Forelimb muscle (tissue), 1 donor: ENCODE data around the gene TAF3. TPM values are rescaled to one million over a fixed set of nuclear protein-coding genes. Genes with fewer than 3 reads are reported as not detected.

Experiments used
- DNase-seq: peaks from one replicate; pipeline ENCODE4 v3.0.0-alpha.2; 2013; ENCODE audit warnings: low read depth
- polyA plus RNA-seq: library from polyadenylated mRNA; unstranded; fragments of 120-200 nt; gene quantifications from one replicate; pipeline ENCODE4 v1.2.1, GENCODE V29; 2013; ENCODE audit not compliant: insufficient read length

Gene TAF3
- polyA plus RNA-seq, 1 donor: 5.7 TPM

DNA sequence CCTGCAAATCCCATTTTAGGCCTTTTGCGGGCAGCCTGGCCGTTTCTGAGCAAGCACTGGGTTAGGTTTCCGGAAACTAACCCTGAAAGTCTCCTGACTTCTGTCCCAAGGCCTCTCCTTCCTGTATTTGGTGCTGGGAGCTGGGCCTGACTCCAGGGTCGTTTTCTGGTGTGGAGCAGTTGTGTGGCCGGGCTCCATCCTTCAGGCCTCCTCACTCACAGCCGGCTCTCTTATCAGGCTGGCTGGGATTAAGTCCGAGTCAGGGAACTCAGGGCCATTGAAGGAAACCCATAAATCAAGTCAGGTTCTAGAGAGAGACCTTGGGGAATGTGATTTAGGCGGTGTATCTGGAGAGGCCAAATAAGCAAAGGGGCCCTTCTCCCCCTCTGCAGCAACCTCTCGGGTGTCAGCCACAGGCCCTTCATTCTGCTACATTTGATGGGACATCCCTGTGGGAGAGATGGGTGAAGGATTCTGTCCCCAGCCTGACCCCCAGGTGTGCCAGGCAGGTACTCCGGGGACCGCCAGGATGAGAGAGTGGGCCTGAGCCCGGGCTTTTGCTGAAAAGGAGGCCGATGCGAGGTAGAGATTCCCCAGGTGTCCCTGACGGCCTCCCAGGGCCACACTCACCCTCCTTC is 239.4 kb downstream of the TAF3 start:
- no peak for DNase-seq

DNA sequence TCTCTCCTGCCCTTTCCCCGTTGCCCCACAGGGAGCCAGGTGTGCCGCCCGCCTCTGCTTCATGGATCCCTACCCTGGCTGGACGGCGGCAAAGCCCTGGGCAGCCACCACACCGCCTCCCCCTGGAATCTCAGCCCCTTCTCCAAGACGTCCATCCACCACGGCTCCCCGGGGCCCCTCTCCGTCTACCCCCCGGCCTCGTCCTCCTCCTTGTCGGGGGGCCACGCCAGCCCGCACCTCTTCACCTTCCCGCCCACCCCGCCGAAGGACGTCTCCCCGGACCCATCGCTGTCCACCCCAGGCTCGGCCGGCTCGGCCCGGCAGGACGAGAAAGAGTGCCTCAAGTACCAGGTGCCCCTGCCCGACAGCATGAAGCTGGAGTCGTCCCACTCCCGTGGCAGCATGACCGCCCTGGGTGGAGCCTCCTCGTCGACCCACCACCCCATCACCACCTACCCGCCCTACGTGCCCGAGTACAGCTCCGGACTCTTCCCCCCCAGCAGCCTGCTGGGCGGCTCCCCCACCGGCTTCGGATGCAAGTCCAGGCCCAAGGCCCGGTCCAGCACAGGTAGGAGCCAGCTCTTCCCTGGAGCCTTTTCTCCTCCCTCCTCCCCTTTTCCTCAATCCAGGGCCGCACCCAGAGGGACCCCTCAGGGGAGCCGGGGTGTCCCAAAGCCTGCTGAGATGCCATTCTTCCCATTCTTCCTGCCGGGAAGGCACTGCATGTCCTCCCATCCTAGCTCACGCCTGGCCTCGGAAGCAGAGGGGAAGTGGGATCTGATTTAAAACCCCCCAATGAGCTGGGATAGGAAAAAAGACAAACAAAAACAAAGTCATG is 240.2 kb downstream of the TAF3 start:
- no peak for DNase-seq

DNA sequence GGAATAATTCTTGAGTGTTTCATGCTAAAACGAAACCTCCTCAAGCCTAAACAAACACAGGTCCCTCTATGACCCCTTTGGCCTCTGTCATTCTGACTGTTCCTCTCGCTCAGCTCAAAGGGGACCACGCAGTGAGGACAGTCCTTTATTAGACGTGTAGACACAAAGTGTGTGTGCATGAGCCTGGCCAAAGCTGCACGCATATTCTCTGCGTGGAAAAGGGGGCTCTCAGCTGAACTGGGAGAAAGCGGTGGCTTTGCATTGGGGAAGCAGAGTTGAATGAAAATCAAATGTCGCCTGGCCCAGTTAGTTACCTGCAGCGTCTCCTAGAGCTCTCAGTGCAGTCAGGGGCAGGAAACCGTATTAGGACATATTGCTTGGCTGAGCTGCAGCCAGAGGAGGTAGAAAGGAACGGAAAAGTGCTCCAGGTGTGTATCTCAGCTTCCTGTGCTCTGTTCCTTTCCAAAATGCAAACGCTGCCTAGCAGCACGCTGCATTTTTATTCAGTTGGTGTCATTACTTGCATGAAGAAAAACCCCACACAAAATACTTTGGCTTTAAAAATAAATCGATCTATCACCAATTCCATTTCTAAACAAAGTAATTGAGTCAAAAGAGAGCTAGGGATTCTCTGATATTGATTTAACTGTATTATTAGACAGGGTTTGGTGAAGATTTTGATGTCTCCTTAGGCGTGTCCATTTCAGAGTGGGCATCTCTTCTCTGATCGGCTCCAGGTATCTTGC is 241.1 kb downstream of the TAF3 start:
- DNase-seq: no peak

DNA sequence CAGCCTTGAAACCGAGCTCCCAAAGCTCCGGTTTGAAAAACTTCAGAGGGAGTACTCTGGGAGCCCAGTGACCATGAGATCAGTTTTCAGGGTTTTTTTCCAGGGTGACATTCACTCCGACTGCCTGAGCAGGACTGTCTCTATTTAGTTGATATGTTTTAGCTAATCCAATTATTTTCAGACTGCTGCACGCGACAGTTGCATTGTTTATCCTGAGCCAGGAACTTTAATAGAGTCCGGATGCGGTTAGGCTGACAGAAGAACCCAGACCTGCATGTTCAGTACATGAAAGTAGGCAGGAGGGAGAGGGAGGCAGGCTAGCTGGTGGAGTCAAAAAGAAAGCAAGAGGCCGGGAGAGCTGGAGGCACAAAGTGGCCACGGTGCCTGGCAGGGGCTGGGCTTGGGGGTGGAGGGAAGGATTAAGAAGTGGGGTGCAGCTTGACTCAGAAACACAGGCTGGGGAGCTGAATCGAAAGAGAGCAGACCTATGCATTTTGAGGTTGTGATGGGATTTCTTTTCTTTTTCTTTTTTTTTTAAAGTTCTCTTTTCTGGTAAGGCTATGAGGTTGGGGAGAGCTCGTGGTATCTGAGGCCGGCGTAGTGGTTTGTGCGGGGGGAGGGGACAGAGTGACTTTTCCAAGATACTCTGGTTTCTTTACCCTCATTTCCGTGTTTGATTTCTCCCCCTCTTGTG is 241.9 kb downstream of the TAF3 start:
- DNase-seq: no peak

DNA sequence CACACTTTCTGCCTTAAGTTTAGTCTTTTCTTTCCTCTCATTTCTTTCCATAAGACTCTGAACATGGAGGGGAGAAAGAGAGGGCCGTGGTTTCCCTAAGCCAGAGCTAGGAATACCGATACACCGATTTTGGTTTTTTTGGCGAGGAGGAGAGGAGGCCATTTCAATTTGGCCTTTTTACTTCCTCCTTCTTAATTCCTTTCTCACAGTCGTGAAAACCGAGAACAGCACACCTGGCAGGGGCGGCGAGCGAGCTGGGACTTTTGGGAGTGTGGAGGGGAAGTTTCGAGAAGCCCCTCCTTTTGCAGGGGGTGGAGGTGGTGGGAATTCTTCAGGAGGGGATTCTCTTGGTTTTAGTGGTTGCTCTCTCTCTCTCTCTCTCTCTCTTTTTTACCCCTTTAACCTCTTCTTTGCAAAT is 242.4 kb downstream of the TAF3 start:
- no peak for DNase-seq

DNA sequence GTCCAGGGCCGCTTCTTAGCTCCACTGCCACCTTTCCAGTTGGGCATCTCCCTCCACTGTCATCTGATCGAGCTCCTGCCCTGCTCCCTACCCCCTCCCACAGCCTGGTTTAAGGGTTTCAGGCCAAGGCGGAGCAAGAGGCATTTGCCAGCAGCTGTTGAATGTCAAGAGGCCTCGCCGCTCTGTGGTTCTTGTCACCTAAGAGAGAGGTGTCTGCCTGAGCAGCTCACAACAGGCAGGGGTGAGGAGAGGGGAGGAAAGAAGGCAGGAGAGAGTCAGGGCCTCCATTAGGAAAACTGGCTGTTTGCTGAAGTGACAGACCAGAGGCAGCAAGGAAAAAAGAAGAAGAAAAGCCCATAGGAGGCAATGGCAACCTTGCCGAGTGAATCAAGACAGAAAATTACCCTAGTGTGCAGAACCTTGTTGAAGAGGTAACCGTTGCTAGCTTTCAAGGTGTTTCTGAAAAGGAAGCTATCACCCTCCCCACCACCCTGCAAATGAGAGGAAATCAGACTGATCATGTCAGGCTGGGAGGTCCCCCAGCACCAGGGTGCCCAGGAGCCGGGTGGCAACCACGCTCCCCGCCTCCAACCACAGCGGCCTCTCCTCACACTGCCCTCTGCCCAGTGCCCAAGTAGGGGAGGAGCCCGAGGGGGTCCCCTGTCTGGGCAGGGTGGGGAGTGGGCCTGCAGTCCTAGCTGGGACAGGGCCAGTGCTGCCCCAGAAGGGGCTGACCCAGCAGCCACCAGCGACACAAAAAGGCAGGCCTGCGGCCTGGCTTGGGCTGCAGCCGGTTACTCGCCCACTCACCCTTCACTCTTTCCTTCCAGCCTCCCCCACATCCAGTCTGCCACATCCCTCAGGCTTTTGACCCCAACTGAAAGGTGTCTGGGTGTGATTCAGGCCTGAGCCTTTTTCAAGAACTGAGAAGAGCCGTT is 243.2 kb downstream of the TAF3 start:
- no peak for DNase-seq

DNA sequence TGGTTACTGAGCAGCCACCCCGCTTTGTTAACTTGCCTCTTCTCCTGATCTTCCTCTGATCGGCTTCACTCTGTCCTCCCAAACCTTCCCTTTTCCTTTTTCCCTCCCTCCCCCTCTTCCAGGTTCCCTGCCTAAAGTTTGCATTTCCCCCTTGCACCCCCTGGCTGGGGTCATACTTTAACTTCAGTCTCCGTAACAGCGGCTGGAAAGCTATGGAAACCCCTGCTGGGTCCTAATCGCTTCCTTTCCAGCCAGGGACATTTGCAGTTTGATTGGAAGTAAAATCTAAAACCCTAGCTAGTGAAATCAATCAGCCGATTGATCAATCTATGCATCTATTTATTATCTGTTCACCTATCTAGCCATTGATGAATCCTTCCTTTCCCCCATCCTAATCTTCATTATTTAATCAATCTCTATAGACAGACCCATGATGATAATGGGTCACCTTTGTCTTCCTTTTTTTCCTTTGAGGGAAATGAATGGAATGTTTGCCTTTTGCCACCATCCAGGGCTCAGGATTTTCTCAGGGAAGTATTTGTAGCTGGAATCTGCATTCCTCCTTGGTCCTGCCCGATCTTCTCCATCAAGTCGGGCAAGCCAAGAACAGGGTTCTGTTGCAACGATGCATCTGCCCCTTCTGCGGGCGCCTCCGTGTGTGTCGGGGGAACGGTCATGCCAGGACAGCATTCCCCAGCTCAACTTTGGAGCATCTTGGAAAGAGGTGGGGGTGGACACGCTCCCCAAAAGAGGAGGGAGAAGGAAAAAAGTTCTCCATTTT is 245.0 kb downstream of the TAF3 start:
- DNase-seq: no peak

DNA sequence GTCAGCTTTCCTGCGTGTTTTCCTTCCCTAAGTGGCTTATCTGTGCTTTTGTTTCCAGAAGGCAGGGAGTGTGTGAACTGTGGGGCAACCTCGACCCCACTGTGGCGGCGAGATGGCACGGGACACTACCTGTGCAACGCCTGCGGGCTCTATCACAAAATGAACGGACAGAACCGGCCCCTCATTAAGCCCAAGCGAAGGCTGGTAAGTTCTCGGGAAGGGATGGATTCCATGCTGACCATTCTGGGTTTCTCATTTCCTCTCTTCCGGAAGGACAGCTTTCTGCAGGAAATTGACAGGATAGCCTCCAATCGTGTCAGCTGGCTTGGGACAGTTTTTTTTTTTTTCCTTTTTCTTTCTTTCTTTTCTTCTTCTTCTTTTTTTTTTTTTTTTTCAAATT is 245.6 kb downstream of the TAF3 start:
- DNase-seq: no peak

DNA sequence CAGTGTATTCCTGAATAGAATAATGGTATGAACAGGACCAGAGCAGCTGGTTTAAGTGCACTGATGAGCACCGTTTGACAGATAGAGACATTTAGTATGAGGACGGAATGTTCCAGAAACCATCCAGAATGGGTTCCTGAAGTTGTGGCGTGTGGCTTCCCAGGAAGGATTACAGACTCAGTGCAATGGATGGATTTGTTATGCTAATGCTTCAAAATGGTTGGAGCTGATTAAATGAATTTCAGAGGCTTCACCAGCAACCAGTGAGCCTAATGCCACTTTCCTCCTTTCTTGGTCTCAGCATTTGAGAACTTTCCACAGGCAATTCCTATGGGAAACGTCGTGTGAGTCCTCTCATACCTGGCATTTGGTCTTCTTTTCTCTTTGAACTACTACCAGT is 246.1 kb downstream of the TAF3 start:
- DNase-seq: no peak

DNA sequence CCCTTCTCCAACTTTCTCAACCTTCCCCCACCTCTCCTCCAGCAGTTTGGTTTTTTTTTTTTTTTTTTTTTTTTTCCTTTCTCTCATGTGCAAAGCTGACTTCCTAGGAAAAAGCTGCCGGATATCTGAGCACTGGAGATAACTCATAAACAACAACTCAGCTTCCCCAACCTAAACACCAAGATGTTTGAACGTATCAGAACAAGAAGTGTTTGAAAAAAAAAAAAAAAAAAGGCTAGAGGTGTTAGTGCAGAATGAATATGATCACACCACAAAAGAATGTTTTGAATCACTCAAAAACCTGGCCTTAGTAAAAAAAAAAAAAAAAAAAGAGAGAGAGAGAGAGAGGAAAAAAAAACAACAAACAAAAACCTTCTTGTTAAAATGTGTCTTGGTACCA is 247.3 kb downstream of the TAF3 start:
- no peak for DNase-seq

DNA sequence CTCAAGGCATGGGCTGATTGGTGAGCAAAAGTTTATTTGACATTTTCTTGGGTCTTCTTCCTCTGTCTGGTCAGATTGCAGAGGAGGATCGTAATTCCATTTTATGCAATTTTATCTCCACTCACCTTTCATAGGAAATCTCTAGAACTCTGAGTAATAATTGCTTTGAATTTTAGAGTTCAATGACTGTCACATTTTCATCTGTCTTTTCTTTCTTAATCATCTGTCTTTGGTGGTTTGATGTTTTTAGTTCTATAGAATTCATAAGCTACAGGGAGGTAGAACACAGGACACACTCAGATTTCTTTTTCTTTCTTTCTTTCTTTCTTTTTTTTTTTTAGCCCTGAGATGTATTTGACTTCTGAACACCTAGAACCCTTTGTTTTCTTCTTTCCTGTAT is 247.8 kb downstream of the TAF3 start:
- DNase-seq: no peak

Other genes with a start within 250 kb of the TAF3 start
- gene ITIH5, start 151.5 kb upstream of the TAF3 start, polyA plus RNA-seq: 47.8 TPM
- 0.24 TPM for gene ITIH2, start 115.2 kb upstream of the TAF3 start, polyA plus RNA-seq
- gene KIN, start 30.5 kb upstream of the TAF3 start, polyA plus RNA-seq: 12.1 TPM
- gene ATP5F1C, start 30.3 kb upstream of the TAF3 start, polyA plus RNA-seq: 239 TPM
- 0.33 TPM for gene GATA3, start 236.2 kb downstream of the TAF3 start, polyA plus RNA-seq